Activated CD8-positive, alpha-beta T cell treated with anti-CD3 and anti-CD28 coated beads, Interleukin-2, amount 10 ng/mL, durations not matched to agents 7 days and 5 days (primary cell): ENCODE data around the gene IQSEC1. TPM values are rescaled to one million over a fixed set of nuclear protein-coding genes. Genes with fewer than 3 reads are reported as not detected.

Experiments
- ATAC-seq: fragments of 150-1000 bp; cut with Tn5 transposase; one replicate; pipeline ENCODE4 v1.10.0; 2021; ENCODE audit warnings: moderate library complexity
- CTCF ChIA-PET: fragments of 350-600 bp; sonication (Branson Sonifier 250); formaldehyde crosslinking; loops from one replicate; lab custom pipeline; 2021; ENCODE audit warnings: antibody characterized with exemption; lab: Charles Lee
- POLR2A ChIA-PET: fragments of 350-600 bp; sonication (Branson Sonifier 250); formaldehyde crosslinking; loops from one replicate; lab custom pipeline; 2021; ENCODE audit warnings: antibody characterized with exemption; lab: Charles Lee
- DNase-seq: peaks from one replicate; pipeline ENCODE4 v3.0.0-alpha.2; 2020
- H3K27ac Mint-ChIP-seq: one replicate; pipeline ENCODE4 v1.8.0; 2021; ENCODE audit warnings: mild to moderate bottlenecking, mixed read lengths
- H3K27me3 Mint-ChIP-seq: one replicate; pipeline ENCODE4 v1.8.0; 2021; ENCODE audit warnings: low read depth, mixed read lengths
- H3K36me3 Mint-ChIP-seq: one replicate; pipeline ENCODE4 v1.8.0; 2021; ENCODE audit warnings: low read depth, mixed read lengths
- H3K4me1 Mint-ChIP-seq: one replicate; pipeline ENCODE4 v1.8.0; 2021; ENCODE audit warnings: low read depth, mixed read lengths
- H3K4me3 Mint-ChIP-seq: one replicate; pipeline ENCODE4 v1.8.0; 2021; ENCODE audit warnings: mild to moderate bottlenecking, mixed read lengths
- H3K9me3 Mint-ChIP-seq: one replicate; pipeline ENCODE4 v1.8.0; 2022; ENCODE audit warnings: mixed read lengths; ENCODE audit not compliant: insufficient read depth
- total RNA-seq, 2 experiments: library from RNA; stranded (reverse); gene quantifications; one replicate each; pipeline ENCODE4 v1.2.3, GENCODE V29; 2021

Gene IQSEC1
- total RNA-seq, 2 experiments from 2014 or later, result 47.8 to 53.8 TPM

DNA sequence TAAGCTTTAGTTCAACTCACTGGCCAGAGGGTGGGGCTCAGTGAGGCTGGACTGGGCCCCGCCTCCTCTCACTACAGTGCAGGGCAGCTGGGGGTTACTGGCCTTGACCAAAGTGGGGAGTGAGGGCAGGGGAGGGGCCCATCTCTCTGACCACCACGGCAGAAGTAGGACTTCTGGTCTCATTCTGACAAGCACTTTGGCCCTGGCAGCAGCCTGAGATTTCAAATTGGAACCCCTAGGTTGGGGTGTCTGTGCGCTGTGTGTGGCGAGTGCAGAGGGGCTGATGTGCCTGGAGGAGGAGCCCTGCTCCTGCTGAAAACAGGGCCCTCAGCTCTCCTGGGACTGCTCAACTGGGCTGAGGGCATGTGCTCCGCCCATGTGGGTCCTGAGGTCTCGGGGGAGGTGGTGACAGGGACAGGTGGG, 171.6 kb downstream of the IQSEC1 start:
- DNase-seq (no peak), ATAC-seq (no peak)
- Mint-ChIP-seq H3K4me3 (no peak overlapping the region), H3K27me3 (no peaks in the 10 kb centered on the region), H3K9me3 (no peaks in the 10 kb centered on the region), H3K4me1 (peaks cover 14% of the 10 kb centered on the region), H3K27ac (peak overlapping the region; percentile 4), H3K36me3 (peaks cover 25% of the 10 kb centered on the region)
- CTCF ChIA-PET, result interaction anchor here (1.1 to 5.2 kb wide), 2 partner anchors 34 to 83 kb away, joined by 4 to 22 read pairs; no protein-coding TSS in a partner anchor
- POLR2A ChIA-PET, result interaction anchor here (0.6 kb wide), 1 partner anchor 706 kb away, joined by 4 read pairs; no protein-coding TSS in a partner anchor

DNA sequence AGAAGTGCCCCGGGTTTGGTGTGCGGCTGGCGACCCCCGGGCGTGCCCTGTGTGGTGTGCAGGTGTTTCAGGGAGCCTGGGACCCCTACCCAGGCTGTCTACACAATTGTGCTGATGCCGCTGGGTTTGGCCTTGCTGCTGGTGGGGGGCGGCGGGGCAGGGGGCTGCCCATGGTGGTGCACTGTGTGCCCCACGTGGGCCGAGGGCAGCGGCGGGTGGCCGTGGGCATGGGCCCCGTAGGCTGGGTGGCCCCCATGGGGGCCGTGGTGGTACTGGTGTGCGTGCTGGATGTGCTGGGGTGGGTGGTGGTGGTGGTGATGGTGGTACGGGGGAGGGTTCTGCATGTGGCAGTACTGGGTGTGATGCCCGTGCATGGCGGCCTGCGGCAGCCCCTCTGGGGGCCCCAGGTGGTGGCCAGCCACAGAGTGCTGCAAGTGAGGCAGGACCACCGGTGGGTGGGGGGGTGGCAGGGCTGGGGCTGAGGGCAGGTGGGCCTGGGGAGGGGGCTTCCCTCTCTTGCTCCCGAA, 172.3 kb downstream of the IQSEC1 start:
- Mint-ChIP-seq H3K4me3 (no peak overlapping the region), H3K4me1 (peaks cover 14% of the 10 kb centered on the region), H3K36me3 (peaks cover 25% of the 10 kb centered on the region), H3K9me3 (no peaks in the 10 kb centered on the region), H3K27me3 (no peaks in the 10 kb centered on the region), H3K27ac (no peak overlapping the region)
- ATAC-seq (no peak), DNase-seq (no peak)
- CTCF ChIA-PET, result interaction anchor here (1.0 to 5.2 kb wide), 2 partner anchors 14 to 83 kb away, joined by 3 to 22 read pairs; no protein-coding TSS in a partner anchor
- POLR2A ChIA-PET, result interaction anchor here (0.6 kb wide), 1 partner anchor 705 kb away, joined by 4 read pairs; no protein-coding TSS in a partner anchor

DNA sequence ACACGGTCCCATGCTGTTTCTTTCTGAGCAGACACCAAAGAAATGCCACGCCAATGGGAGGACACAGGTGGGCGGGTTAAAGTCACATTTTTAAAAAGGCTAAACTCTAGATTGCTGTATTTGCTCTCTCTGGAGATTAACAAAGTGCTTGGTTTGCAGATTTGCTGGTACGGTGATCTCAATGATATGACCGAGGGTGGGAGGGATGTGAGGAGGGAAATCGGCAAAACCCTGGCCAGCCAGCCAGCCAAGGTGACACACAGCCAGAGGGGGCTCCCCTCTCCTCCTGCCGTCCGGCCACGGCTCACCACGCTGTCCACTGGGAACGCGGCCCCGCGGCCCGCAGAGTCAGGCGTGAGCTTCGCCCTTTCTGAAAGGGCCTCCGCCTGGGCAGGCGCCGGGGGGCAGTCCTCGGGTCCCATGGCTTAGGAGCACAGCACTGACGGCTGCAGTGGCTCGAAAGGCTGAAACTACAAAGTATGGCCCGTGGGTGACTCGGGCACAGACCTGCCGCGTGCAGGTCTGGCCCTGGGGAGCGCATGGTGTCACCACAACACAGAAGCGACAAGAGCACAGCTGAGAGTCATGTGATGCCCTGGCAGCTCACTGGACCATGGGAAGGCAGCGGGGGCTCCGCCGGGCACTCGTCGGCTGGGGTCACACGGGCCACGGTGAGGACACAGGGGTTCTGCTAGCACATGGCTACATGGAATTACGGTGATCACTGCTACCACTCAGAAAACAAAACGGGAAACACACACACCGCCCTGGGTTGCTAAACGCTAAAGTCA, 174.1 kb downstream of the IQSEC1 start:
- POLR2A ChIA-PET, result no interaction called here
- no peaks in the 10 kb centered on the region for H3K27me3 Mint-ChIP-seq
- no peak overlapping the region for H3K4me3 Mint-ChIP-seq
- no peaks in the 10 kb centered on the region for H3K9me3 Mint-ChIP-seq
- ATAC-seq, result no peak
- CTCF ChIA-PET, result interaction anchor here (1.0 to 5.2 kb wide), 3 partner anchors 8 to 96 kb away, joined by 3 to 22 read pairs (median 3); no protein-coding TSS in a partner anchor
- H3K27ac Mint-ChIP-seq, result no peak overlapping the region
- no peak for DNase-seq
- H3K36me3 Mint-ChIP-seq, result peaks cover 25% of the 10 kb centered on the region
- peaks cover 14% of the 10 kb centered on the region for H3K4me1 Mint-ChIP-seq

DNA sequence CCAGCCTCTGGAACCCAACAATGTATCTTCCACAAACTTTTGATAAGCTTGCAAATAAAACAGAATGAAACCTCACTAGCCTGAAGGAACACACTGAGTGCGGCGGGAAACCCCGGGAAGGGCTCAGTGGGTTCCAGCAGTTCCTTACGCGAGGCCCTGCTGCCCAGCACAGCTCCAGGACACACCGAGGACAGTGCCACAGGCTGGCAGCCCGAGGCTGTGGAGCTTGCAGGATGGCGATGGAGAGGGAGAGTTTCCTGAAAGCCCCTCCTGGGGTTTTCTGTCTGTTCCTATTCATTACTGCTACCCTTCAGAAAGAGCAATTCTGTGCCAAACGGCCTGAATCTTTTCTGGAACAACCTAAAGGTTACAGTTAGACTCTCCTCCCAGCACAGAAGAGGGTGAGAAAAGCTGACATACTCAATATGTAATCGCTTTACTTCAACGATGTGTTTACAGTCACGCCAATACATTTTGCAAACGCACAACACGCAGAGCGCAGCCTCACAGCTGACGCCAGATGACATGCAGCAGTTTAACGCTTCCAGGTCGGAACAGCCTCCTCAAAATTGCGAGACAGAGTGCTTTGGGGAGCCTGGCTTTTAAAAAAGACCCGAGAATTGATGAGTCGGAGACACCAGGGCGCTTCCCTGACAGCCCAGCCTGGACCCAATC, 174.8 kb downstream of the IQSEC1 start:
- POLR2A ChIA-PET, result no interaction called here
- Mint-ChIP-seq H3K9me3 (no peaks in the 10 kb centered on the region), H3K36me3 (peaks cover 25% of the 10 kb centered on the region), H3K4me1 (peaks cover 11% of the 10 kb centered on the region), H3K27me3 (no peaks in the 10 kb centered on the region), H3K27ac (no peak overlapping the region), H3K4me3 (no peak overlapping the region)
- no peak for DNase-seq
- ATAC-seq, result no peak
- CTCF ChIA-PET, result interaction anchor here (1.0 to 5.2 kb wide), 4 partner anchors 56 to 86 kb away, joined by 3 to 22 read pairs (median 3); no protein-coding TSS in a partner anchor

DNA sequence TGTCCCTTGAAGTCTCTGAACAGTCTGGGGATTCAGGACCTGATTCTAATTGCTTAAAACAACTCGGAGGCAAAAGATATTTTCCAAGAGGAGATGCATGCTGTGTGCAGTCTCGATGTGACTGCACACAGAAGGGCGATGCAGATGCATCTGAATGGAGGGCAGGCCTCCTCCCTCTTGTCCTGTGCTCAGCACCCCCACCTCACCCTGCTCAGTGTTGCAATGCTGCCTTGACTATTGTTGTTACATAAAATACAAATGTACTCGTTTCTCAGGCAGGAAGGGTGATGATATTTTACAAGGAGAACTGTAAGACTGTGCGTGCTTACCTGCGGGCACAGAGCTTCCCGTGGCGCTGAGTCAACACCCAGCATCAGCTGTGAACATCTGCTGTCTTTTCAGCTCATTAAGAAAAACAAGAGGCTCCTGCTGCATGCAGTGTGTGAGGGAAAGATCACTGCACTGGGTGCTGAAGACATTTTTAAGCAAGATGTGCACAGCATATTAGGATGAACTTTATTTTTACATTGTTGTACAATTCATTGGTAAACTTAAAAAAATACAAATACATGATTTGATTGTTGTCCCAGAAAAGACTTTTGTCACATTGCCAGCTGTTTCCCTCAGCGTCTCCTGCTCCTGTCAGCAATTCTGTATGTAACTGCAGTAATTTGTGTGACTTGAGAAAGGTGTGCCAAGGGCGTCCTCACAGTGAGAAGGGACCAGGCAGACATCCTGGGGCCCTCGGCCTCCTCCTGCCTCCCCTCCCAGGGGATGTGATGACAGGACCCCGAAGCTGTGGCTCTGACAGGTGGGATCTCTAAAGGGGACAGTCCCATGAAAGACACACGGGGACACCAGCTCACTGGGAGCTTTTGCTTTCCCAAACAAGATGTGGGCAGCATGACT, 175.6 kb downstream of the IQSEC1 start:
- POLR2A ChIA-PET, result no interaction called here
- Mint-ChIP-seq H3K4me1 (peaks cover 8% of the 10 kb centered on the region), H3K36me3 (peaks cover 24% of the 10 kb centered on the region), H3K4me3 (no peak overlapping the region), H3K27me3 (no peaks in the 10 kb centered on the region), H3K9me3 (no peaks in the 10 kb centered on the region), H3K27ac (no peak overlapping the region)
- no peak for DNase-seq
- CTCF ChIA-PET, result interaction anchor here (1.0 kb wide), 3 partner anchors 56 to 87 kb away, joined by 3 read pairs; no protein-coding TSS in a partner anchor
- ATAC-seq, result no peak

DNA sequence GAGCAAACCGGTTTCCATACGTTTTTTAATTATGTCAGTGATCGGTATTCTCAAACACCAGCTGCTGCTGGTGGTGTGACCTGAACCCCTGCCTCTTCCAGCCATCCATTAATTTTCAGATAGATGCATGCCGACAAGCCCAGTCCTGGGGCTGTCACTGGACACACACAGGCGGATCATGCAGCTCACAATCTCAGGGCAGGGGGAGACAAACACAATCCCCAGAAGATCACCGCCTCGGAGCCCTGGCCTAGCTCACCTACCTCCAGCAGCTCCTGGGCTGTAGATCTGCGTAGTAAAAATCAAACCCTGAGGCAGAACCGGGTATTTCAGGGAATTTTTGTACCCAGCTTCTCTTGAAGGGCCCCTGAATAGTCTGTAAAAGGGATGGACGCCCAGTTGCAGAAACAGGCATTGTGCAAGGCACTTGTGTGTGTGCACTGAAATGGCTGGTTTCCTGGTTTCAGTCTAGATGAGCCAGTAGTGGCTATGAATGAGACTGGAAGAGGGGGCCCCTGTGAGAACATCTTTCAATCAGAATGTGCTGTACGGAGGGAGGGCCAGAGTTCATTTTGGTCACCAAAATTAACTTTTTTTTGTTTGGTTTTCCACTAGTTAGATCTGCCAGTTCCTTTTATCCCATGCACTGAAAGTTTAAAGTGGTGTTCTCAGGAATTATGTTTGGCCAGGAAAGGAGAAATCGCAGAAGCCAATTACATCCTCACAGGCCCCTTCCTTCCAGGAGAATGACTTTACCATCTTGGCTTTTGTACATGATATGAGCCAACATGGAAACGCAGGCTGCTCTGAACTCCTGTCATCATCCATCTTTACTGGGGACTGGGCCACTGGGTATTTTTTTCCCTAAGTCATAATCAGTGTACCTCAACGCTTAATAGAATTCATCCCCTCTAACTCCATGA, 176.9 kb downstream of the IQSEC1 start:
- H3K36me3 Mint-ChIP-seq, result peaks cover 13% of the 10 kb centered on the region
- DNase-seq (no peak), ATAC-seq (no peak)
- POLR2A ChIA-PET, result no interaction called here
- no peaks in the 10 kb centered on the region for H3K27me3 Mint-ChIP-seq
- CTCF ChIA-PET, result interaction anchor here (1.0 kb wide), 1 partner anchor 86 kb away, joined by 4 read pairs; no protein-coding TSS in a partner anchor
- no peaks in the 10 kb centered on the region for H3K9me3 Mint-ChIP-seq
- H3K4me1 Mint-ChIP-seq, result peaks cover 5% of the 10 kb centered on the region
- H3K27ac Mint-ChIP-seq, result no peak overlapping the region
- H3K4me3 Mint-ChIP-seq, result no peak overlapping the region

DNA sequence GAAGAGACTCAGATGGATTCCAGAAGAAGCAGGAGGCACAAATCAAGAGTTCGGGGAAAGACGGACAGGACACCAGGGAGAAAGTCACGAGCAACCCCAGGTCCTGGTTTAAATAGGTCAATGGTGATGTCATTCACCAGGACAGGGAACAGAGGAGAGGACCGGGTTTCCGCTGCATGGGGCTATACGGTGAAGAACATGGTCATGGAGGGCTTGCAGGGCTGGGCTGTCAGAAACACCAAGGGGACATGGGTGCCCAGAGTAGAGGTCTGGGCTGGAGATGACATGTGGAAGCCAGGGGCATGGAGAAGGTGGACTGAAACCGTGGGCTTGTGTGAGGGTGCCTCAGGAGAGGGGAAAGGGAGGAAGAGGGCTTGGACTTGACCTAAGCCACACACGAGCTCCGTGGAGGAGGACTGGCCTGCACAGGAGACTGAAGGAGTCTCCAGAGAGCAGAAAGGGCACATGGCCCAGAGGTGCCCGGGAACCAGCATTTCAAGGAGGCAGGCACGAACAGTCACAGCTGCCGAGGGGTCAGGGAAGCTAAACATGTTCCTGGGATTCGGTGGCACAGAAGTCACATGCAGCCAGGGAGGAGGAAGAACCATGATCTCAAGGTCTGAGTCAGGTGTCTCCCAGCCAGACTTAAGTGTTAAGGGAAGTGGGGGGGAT, 177.7 kb downstream of the IQSEC1 start:
- no peak for ATAC-seq
- Mint-ChIP-seq H3K9me3 (no peaks in the 10 kb centered on the region), H3K4me3 (no peak overlapping the region), H3K4me1 (peaks cover 5% of the 10 kb centered on the region), H3K36me3 (peaks cover 11% of the 10 kb centered on the region), H3K27ac (no peak overlapping the region), H3K27me3 (peaks cover 6% of the 10 kb centered on the region)
- POLR2A ChIA-PET, result no interaction called here
- CTCF ChIA-PET, result interaction anchor here (1.0 to 1.1 kb wide), 2 partner anchors 85 to 87 kb away, joined by 3 to 4 read pairs; no protein-coding TSS in a partner anchor
- no peak for DNase-seq

DNA sequence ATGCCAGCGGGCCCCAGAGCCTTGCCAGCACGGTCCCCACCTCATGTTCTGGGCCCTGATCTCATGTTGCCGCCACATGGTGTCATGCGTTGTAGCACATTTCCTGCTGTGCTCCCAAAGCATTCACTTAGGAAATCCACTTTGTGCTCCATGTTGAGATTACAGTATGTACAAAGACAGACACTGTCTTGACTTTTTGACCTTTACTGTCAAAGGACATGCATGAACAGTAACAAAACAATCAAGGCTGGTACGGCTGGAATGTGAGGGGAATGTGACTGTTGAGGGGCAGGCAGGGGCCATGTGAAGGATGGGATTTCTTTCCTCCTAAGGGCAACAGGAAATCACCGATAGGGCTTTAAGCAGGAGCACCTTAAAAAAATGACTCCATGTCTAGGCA, 178.6 kb downstream of the IQSEC1 start:
- Mint-ChIP-seq H3K36me3 (peaks cover 7% of the 10 kb centered on the region), H3K4me3 (no peak overlapping the region), H3K4me1 (peaks cover 3% of the 10 kb centered on the region), H3K27me3 (peaks cover 14% of the 10 kb centered on the region), H3K9me3 (no peaks in the 10 kb centered on the region), H3K27ac (no peak overlapping the region)
- ChIA-PET CTCF (interaction anchor here (1.1 kb wide), 1 partner anchor 85 kb away, joined by 3 read pairs; no protein-coding TSS in a partner anchor), POLR2A (no interaction called here)
- DNase-seq, result no peak
- no peak for ATAC-seq

DNA sequence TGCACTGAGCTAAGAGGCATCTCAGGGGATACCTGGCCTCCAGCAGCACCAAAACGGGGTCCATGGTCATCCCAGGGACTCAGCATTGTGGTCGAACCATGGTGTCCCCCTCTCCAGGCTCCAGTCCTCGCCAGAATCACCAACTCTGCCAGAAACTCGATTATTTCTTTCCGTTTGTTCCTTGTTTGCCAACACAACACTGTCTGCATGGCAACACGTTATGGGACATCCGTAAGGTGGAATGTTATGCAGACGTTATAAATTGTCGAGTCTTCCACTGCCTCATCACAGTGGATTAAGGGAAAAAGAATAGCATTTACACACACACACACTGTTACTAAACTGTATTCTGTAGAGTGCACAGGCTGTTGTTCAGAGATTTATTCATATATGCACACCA, 179.4 kb downstream of the IQSEC1 start:
- Mint-ChIP-seq H3K27ac (no peak overlapping the region), H3K36me3 (peaks cover 2% of the 10 kb centered on the region)

DNA sequence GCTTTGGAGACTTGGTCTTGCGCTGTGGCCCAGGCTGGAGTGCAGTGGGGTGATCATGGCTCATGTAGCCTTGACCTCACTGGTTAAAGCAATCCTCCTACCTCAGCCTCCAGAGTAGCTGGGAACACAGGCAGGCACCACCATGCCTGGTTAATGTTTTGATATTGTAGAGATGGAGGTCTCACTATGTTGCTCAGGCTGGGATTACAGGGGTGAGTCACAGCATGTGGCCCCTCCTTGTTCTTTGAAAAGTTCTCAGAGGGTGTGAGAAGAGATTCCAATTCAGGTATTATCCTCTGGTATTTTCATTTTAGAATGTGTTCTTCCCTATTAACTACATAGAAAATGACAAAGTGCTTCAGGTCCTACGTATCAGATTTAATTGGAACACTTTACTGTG, 180.0 kb downstream of the IQSEC1 start:
- Mint-ChIP-seq H3K36me3 (no peaks in the 10 kb centered on the region), H3K9me3 (no peaks in the 10 kb centered on the region), H3K27ac (no peak overlapping the region), H3K4me3 (no peak overlapping the region), H3K4me1 (peaks cover 3% of the 10 kb centered on the region), H3K27me3 (peaks cover 21% of the 10 kb centered on the region)
- ATAC-seq (no peak), DNase-seq (no peak)
- ChIA-PET POLR2A (no interaction called here), CTCF (interaction anchor here (4.0 kb wide), 1 partner anchor 52 kb away, joined by 20 read pairs; the partner anchor contains the start of gene RPL32)

More for the DNA sequence above, 179.4 kb downstream of the IQSEC1 start:
- CTCF ChIA-PET, result interaction anchor here (4.0 kb wide), 1 partner anchor 52 kb away, joined by 20 read pairs; the partner anchor contains the start of gene RPL32
- DNase-seq (no peak), ATAC-seq (no peak)
- H3K27me3 Mint-ChIP-seq, result peaks cover 17% of the 10 kb centered on the region
- H3K9me3 Mint-ChIP-seq, result no peaks in the 10 kb centered on the region
- peaks cover 3% of the 10 kb centered on the region for H3K4me1 Mint-ChIP-seq
- POLR2A ChIA-PET, result no interaction called here
- H3K4me3 Mint-ChIP-seq, result no peak overlapping the region
